ENCODE results near the gene ZNF774.

DNA sequence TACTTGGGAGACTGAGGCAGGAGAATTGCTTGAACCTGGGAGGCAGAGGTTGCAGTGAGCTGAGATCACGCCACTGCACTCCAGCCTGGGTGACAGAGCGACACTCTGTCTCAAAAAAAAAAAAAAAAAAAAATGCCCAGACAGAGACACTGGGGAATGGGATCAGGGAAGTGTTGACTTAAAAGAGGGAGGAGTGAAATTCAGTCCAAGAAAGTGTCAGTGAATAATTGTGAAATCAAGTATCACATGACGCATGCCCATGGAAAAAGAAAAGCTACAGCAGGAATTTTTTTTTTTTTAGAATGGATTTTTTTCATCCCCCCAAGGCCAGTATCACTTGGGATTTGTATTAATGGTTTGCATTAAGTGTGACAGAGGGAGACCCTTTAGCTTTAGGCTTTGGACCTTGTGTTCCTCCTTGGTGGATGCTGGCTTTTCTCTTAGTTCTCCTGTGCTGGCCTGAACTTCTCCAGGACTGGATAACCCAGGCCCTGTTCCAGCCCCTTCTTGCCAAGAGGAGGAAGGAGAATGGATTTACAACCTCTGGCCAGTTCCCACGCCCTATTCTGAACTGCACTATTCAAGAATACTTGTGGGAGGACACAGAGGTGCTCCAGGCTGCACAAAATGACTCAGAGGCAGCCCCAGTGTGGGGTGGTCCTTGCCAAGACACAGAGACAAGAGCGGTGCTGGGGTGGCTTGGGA is 36.7 kb upstream of the ZNF774 start:
- TF ChIP-seq, protein P1, sequence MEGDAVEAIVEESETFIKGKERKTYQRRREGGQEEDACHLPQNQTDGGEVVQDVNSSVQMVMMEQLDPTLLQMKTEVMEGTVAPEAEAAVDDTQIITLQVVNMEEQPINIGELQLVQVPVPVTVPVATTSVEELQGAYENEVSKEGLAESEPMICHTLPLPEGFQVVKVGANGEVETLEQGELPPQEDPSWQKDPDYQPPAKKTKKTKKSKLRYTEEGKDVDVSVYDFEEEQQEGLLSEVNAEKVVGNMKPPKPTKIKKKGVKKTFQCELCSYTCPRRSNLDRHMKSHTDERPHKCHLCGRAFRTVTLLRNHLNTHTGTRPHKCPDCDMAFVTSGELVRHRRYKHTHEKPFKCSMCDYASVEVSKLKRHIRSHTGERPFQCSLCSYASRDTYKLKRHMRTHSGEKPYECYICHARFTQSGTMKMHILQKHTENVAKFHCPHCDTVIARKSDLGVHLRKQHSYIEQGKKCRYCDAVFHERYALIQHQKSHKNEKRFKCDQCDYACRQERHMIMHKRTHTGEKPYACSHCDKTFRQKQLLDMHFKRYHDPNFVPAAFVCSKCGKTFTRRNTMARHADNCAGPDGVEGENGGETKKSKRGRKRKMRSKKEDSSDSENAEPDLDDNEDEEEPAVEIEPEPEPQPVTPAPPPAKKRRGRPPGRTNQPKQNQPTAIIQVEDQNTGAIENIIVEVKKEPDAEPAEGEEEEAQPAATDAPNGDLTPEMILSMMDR (optimal IDR thresholded peaks at IDR 0.05 in 1 of 3, IDR thresholded peaks at IDR 0.05 in 1 of 3, conservative IDR thresholded peaks at IDR 0.05 in 1 of 3; ENCODE audit: extremely low read depth in 1 of 3, insufficient read depth in 2 of 3, low read length in 3 of 3), result no peak
- TF ChIP-seq EZH2 (IDR thresholded peaks at IDR 0.05; ENCODE audit: low read length), result no peak
